NB4 (cell line): ENCODE data around the gene HTR7.

Source experiments
- MYC ChIP-seq: IDR thresholded peaks from 2 replicates; pipeline ENCODE4 v1.6.1; 2011; ENCODE audit warnings: low read depth, low read length
- TF ChIP-seq, protein P1 (sequence below): IDR thresholded peaks from one replicate; pipeline ENCODE4 v1.5.1; 2012; ENCODE audit warnings: low read depth, low read length

DNA sequence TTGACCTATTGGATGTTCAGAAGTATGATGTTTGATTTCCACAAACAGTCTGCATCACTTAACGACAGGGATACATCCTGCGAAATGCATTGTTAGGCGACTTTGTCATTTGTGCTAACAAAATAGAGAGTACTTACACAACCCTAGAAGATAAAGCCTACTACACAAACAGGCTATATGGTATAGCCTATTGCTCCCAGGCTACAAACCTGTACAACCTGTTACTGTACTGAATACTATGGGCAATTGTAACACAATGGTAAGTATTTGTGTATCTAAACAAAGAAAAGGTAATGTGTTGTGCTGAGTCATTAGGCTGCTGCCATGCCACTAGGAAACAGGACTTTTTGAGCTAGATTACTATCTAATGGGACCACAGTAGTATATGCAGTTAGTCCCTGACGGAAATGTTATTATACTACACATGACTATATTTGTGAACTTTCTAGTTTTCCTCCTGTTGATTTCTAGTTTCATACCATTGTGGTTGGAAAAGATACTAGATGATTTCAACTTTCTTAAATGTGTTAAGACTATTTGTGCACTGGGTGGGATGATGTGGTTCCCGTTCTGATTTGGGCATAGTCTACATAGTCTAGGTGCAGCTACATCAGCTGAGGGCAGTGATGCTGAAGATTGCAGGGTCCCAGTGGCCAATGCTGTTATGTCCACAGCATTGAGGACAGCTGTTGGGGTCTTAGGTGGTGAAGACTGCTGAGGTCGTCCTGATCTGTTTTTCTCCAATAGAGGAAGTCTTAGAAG is 161.7 kb downstream of the HTR7 start:
- no peak for TF ChIP-seq MYC
- TF ChIP-seq, protein P1, sequence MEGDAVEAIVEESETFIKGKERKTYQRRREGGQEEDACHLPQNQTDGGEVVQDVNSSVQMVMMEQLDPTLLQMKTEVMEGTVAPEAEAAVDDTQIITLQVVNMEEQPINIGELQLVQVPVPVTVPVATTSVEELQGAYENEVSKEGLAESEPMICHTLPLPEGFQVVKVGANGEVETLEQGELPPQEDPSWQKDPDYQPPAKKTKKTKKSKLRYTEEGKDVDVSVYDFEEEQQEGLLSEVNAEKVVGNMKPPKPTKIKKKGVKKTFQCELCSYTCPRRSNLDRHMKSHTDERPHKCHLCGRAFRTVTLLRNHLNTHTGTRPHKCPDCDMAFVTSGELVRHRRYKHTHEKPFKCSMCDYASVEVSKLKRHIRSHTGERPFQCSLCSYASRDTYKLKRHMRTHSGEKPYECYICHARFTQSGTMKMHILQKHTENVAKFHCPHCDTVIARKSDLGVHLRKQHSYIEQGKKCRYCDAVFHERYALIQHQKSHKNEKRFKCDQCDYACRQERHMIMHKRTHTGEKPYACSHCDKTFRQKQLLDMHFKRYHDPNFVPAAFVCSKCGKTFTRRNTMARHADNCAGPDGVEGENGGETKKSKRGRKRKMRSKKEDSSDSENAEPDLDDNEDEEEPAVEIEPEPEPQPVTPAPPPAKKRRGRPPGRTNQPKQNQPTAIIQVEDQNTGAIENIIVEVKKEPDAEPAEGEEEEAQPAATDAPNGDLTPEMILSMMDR, result no peak
